Endodermal cell (in vitro differentiated cells): Measurements from ENCODE around the gene COL13A1. TPM values are rescaled to one million over a fixed set of nuclear protein-coding genes. Genes with fewer than 3 reads are reported as not detected.

Experiments
- DNase-seq: peaks from one replicate; pipeline ENCODE4 v3.0.0-alpha.2; 2017
- H3K27ac ChIP-seq: 2 replicates; pipeline ENCODE4 v1.5.1; 2013; ENCODE audit warnings: mild to moderate bottlenecking, low read depth, low read length, moderate library complexity
- H3K27me3 ChIP-seq: 2 replicates; pipeline ENCODE4 v1.6.1; 2013; ENCODE audit warnings: mild to moderate bottlenecking, low read length, moderate library complexity; ENCODE audit not compliant: insufficient read depth, control insufficient read depth, poor library complexity, severe bottlenecking
- H3K36me3 ChIP-seq: 2 replicates; pipeline ENCODE4 v1.7.0; 2013; ENCODE audit warnings: mild to moderate bottlenecking, low read length, moderate library complexity; ENCODE audit not compliant: control insufficient read depth, insufficient read depth
- H3K4me1 ChIP-seq: one replicate; pipeline ENCODE4 v1.7.0; 2013; ENCODE audit warnings: low read length; ENCODE audit not compliant: control insufficient read depth, insufficient read depth
- H3K4me3 ChIP-seq: 2 replicates; pipeline ENCODE4 v1.5.1; 2013; ENCODE audit warnings: mild to moderate bottlenecking, low read length, moderate library complexity
- H3K9ac ChIP-seq: 2 replicates; pipeline ENCODE4 v1.6.1; 2013; ENCODE audit warnings: mild to moderate bottlenecking, low read length, moderate library complexity; ENCODE audit not compliant: poor library complexity, severe bottlenecking; ENCODE audit errors: extremely low read depth
- H3K9me3 ChIP-seq: 2 replicates; pipeline ENCODE4 v1.6.1; 2013; ENCODE audit warnings: mild to moderate bottlenecking, low read length, moderate library complexity; ENCODE audit not compliant: control insufficient read depth
- H3K27ac Mint-ChIP-seq: 2 replicates; pipeline ENCODE4 v1.8.0; 2020; ENCODE audit warnings: mixed read lengths
- H3K27me3 Mint-ChIP-seq: 2 replicates; pipeline ENCODE4 v1.8.0; 2021; ENCODE audit warnings: mild to moderate bottlenecking, mixed read lengths; ENCODE audit not compliant: insufficient read depth
- H3K36me3 Mint-ChIP-seq: 2 replicates; pipeline ENCODE4 v1.8.0; 2020; ENCODE audit warnings: low read depth, mixed read lengths
- H3K4me1 Mint-ChIP-seq: 2 replicates; pipeline ENCODE4 v1.8.0; 2020; ENCODE audit warnings: mixed read lengths
- H3K4me3 Mint-ChIP-seq: 2 replicates; pipeline ENCODE4 v1.8.0; 2020; ENCODE audit warnings: mild to moderate bottlenecking, moderate library complexity, mixed read lengths
- H3K9me3 Mint-ChIP-seq: 2 replicates; pipeline ENCODE4 v1.8.0; 2020; ENCODE audit warnings: mild to moderate bottlenecking, mixed read lengths
- WGBS, 2 experiments: methylation state at CpG; one replicate each; pipeline versions ENCODE4 v1.1.5 to v1.1.7; 2013; ENCODE audit warnings: missing lambda C conversion rate in 2 of 2, mixed read lengths in 1 of 2; ENCODE audit not compliant: insufficient coverage in 1 of 2, insufficient read length in 1 of 2; 5-methylcytosine and 5-hydroxymethylcytosine counted together
- total RNA-seq, 2 donors: library from RNA; stranded (reverse); fragmentation: NEBNext Ultra II Directional in 1 of 2; extraction: Animal tissue kit (Norgen Biotek cat#: 25700) in 1 of 2; gene quantifications; 2 replicates in 1 of 2; 3 replicates in 1 of 2; pipeline ENCODE4 v1.2.1, GENCODE V29; 2021
- TF ChIP-seq, protein P1 (sequence below): fragments of 200-600 bp; sonication (generic); conservative IDR thresholded peaks from 2 replicates; pipeline ENCODE4 v1.5.0; 2021; ENCODE audit warnings: antibody characterized with exemption, mild to moderate bottlenecking

Gene COL13A1
- total RNA-seq, 2 donors from 2014 or later, result 15.9 to 20.7 TPM

GRCh38 chr10:69807696-69808095 lies 6.0 kb downstream of the COL13A1 start:
- WGBS, 2 experiments, result 75 to 80% methylated on average over 2 of the region's 2 CpGs
- no peak for DNase-seq
- Histone ChIP-seq H3K27ac (no peak overlapping the region), H3K4me1 (no peaks in the 10 kb centered on the region), H3K9ac (no peak overlapping the region), H3K27me3 (peaks cover 12% of the 10 kb centered on the region), H3K4me3 (no peak overlapping the region), H3K9me3 (no peaks in the 10 kb centered on the region), H3K36me3 (no peaks in the 10 kb centered on the region)
- H3K9me3 Mint-ChIP-seq, result no peaks in the 10 kb centered on the region
- peaks cover 17% of the 10 kb centered on the region for H3K27me3 Mint-ChIP-seq
- H3K4me3 Mint-ChIP-seq, result no peak overlapping the region
- no peak overlapping the region for H3K27ac Mint-ChIP-seq
- TF ChIP-seq, protein P1, sequence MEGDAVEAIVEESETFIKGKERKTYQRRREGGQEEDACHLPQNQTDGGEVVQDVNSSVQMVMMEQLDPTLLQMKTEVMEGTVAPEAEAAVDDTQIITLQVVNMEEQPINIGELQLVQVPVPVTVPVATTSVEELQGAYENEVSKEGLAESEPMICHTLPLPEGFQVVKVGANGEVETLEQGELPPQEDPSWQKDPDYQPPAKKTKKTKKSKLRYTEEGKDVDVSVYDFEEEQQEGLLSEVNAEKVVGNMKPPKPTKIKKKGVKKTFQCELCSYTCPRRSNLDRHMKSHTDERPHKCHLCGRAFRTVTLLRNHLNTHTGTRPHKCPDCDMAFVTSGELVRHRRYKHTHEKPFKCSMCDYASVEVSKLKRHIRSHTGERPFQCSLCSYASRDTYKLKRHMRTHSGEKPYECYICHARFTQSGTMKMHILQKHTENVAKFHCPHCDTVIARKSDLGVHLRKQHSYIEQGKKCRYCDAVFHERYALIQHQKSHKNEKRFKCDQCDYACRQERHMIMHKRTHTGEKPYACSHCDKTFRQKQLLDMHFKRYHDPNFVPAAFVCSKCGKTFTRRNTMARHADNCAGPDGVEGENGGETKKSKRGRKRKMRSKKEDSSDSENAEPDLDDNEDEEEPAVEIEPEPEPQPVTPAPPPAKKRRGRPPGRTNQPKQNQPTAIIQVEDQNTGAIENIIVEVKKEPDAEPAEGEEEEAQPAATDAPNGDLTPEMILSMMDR, result no peak
- H3K36me3 Mint-ChIP-seq, result no peaks in the 10 kb centered on the region
- peaks cover 25% of the 10 kb centered on the region for H3K4me1 Mint-ChIP-seq

GRCh38 chr10:69809318-69809717 lies 7.6 kb downstream of the COL13A1 start:
- 100% methylated on average over 1 of the region's 1 CpG; no CpG with 5 or more reads in 1 of the 2 experiments for WGBS, 2 experiments
- no peaks in the 10 kb centered on the region for H3K27me3 ChIP-seq
- no peaks in the 10 kb centered on the region for H3K36me3 ChIP-seq
- Mint-ChIP-seq H3K27ac (no peak overlapping the region), H3K4me3 (no peak overlapping the region), H3K4me1 (peaks cover 19% of the 10 kb centered on the region), H3K36me3 (no peaks in the 10 kb centered on the region), H3K9me3 (no peaks in the 10 kb centered on the region), H3K27me3 (peaks cover 6% of the 10 kb centered on the region)
- H3K9me3 ChIP-seq, result no peaks in the 10 kb centered on the region
- H3K27ac ChIP-seq, result no peak overlapping the region
- no peak for DNase-seq
- H3K4me3 ChIP-seq, result no peak overlapping the region
- TF ChIP-seq, protein P1, result no peak
- H3K4me1 ChIP-seq, result no peaks in the 10 kb centered on the region
- H3K9ac ChIP-seq, result no peak overlapping the region

DNA sequence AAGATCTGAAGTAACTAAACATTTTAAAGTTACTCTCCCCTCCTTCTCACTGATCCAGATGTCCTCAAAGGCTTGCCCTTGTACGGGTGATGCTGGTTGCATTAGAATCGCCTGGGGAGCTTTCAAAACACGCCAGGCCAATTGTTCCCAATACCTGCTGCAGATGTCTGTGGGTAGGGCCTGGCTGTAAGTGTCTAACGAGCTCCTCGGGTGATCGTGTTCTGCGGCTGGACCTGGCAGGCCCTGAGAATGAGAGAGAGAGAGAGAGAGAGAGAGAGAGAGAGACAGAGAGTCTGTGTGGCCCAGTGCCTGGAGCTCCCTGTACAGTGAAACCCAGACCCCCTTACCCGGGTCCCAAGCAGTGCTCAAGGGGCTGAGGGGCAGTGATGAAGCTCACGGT lies 8.4 kb downstream of the COL13A1 start:
- H3K36me3 ChIP-seq, result no peaks in the 10 kb centered on the region
- no peaks in the 10 kb centered on the region for H3K27me3 ChIP-seq
- H3K4me1 ChIP-seq, result no peaks in the 10 kb centered on the region
- no peak for DNase-seq
- no peak overlapping the region for H3K9ac ChIP-seq
- H3K4me3 ChIP-seq, result no peak overlapping the region
- 80 to 81% methylated on average over 9 of the region's 9 CpGs for WGBS, 2 experiments
- TF ChIP-seq, protein P1, result no peak
- no peak overlapping the region for H3K4me3 Mint-ChIP-seq
- no peaks in the 10 kb centered on the region for H3K9me3 ChIP-seq
- H3K9me3 Mint-ChIP-seq, result no peaks in the 10 kb centered on the region
- H3K27ac Mint-ChIP-seq, result no peak overlapping the region
- peaks cover under 1% of the 10 kb centered on the region for H3K27me3 Mint-ChIP-seq
- peaks cover 14% of the 10 kb centered on the region for H3K4me1 Mint-ChIP-seq
- H3K27ac ChIP-seq, result no peak overlapping the region
- no peaks in the 10 kb centered on the region for H3K36me3 Mint-ChIP-seq
